Upper lobe of right lung (tissue), 1 donor: ENCODE measurements around the gene AK5. TPM values are rescaled to one million over a fixed set of nuclear protein-coding genes. Genes with fewer than 3 reads are reported as not detected.
A peak's percentile ranks its signal among the peaks of the same experiment; 100 is the strongest.

Experiments
- ATAC-seq: fragments of 200-7000 bp; cut with Tn5 transposase; one replicate; pipeline ENCODE4 v1.9.1; 2020; ENCODE audit warnings: mild to moderate bottlenecking, moderate library complexity
- DNase-seq: peaks from one replicate; pipeline ENCODE4 v3.0.0-alpha.2; 2020
- H3K27ac ChIP-seq: fragments of 200-600 bp; one replicate; pipeline ENCODE4 v1.8.0; 2022
- H3K27me3 ChIP-seq: fragments of 200-600 bp; one replicate; pipeline ENCODE4 v1.8.0; 2022; ENCODE audit warnings: mild to moderate bottlenecking
- H3K36me3 ChIP-seq: fragments of 200-600 bp; one replicate; pipeline ENCODE4 v1.8.0; 2022
- H3K4me1 ChIP-seq: fragments of 200-600 bp; one replicate; pipeline ENCODE4 v1.8.0; 2022
- H3K4me3 ChIP-seq: fragments of 200-600 bp; one replicate; pipeline ENCODE4 v1.8.0; 2022; ENCODE audit warnings: mild to moderate bottlenecking
- H3K9me3 ChIP-seq: fragments of 200-600 bp; one replicate; pipeline ENCODE4 v1.8.0; 2022
- intact Hi-C: fragments of 100-400 bp; cut with DNase I; formaldehyde crosslinking; loops from one replicate; pipeline ENCODE4 v1.11.0; 2022
- total RNA-seq: library from RNA; stranded (reverse); fragmentation: NEBNext Ultra II Directional; extraction: Animal tissue kit (Norgen Biotek cat#: 25700); gene quantifications from one replicate; pipeline ENCODE4 v1.2.1, GENCODE V29; 2021
- TF ChIP-seq, protein P1 (sequence below): fragments of 200-600 bp; IDR thresholded peaks from one replicate; pipeline ENCODE4 v1.8.0; 2022; ENCODE audit warnings: antibody characterized with exemption
- donor health status: DM: no; HTN: yes; CAD: no; lungs with severe emphysema.

The AK5 gene
- total RNA-seq, 1 donor from 2014 or later: not detected

DNA sequence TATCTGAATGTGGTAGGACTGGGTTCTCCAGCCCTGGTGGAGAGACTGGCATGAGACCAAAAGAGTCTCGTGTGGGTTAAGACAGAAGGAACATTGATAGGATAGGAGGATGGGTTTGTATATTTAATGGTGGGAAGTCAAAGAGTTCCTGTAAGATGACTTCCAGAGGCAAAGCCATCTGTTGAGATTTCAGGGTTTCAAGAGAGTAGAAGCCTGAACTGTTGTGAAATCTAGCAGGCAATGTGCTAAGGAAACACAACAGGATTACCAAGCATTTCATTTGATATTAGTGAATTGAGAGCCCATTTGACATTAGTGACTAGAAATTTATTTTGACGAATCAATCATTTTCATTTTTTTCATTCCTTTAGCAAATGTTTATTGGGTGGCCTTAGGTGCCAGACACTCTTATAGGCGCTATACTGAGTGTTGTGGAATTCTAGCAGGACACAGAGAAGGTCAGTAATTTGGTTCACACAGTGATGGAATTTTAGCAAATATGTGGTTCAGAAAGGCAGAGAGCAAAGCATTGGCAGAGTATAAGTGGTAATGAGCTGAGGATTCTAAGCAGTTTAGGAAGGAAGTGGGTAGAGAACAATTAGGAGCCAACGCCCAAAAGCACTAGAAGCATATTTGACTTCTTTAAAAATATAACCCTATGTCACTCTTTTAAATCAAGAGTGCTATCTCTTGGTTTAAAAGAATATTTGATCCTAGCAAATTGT, 149.3 kb downstream of the AK5 start:
- no peak for DNase-seq
- H3K27me3 ChIP-seq: no peaks in the 10 kb centered on the region
- H3K9me3 ChIP-seq: no peaks in the 10 kb centered on the region
- H3K4me1 ChIP-seq: no peaks in the 10 kb centered on the region
- intact Hi-C loops: no loop called here
- no peak overlapping the region for H3K27ac ChIP-seq
- H3K4me3 ChIP-seq: no peak overlapping the region
- TF ChIP-seq, protein P1, sequence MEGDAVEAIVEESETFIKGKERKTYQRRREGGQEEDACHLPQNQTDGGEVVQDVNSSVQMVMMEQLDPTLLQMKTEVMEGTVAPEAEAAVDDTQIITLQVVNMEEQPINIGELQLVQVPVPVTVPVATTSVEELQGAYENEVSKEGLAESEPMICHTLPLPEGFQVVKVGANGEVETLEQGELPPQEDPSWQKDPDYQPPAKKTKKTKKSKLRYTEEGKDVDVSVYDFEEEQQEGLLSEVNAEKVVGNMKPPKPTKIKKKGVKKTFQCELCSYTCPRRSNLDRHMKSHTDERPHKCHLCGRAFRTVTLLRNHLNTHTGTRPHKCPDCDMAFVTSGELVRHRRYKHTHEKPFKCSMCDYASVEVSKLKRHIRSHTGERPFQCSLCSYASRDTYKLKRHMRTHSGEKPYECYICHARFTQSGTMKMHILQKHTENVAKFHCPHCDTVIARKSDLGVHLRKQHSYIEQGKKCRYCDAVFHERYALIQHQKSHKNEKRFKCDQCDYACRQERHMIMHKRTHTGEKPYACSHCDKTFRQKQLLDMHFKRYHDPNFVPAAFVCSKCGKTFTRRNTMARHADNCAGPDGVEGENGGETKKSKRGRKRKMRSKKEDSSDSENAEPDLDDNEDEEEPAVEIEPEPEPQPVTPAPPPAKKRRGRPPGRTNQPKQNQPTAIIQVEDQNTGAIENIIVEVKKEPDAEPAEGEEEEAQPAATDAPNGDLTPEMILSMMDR: no peak
- peak; percentile 23 for ATAC-seq
- no peaks in the 10 kb centered on the region for H3K36me3 ChIP-seq

DNA sequence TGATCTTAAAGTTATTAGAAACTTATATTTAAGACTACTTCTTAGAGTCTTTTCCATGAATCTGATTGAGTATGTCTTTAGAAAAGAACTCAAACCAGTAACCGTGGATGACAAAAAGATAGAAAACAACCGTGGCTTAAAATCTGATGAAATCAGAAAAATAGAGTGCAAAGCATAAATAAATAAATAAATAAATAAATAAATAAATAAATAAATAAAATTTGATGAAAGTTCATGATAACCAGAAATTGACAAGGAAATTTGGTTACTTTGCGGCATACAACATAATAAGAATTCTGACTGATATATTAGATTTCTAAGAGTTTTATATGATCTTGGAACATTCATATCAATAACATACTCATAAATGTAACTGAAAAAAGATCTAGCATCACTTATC, 152.1 kb downstream of the AK5 start:
- Histone ChIP-seq H3K27me3 (no peaks in the 10 kb centered on the region), H3K9me3 (no peaks in the 10 kb centered on the region), H3K36me3 (no peaks in the 10 kb centered on the region), H3K27ac (no peak overlapping the region), H3K4me1 (no peaks in the 10 kb centered on the region), H3K4me3 (no peak overlapping the region)
- TF ChIP-seq, protein P1: no peak
- ATAC-seq (no peak), DNase-seq (no peak)
- intact Hi-C loops: no loop called here

DNA sequence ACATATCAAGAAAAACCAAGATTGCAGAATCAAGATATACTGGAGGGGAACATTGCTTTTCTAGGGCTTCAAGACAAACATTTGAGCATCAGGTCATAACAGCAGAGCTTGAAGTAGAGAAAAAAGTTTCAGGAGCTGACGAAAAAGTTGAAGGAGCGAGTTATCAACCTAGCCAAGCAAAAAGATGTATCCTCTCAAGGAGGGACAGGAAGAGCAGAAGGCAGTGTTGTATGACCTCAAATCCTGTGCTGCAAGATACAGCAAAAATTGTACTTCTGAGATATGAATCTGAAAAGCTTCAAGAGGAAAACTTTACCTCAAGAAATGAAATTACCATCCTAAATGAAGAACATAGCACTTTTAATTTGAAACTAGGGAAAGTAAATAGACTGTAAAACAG, 153.1 kb downstream of the AK5 start:
- TF ChIP-seq, protein P1: no peak
- DNase-seq (no peak), ATAC-seq (no peak)
- Histone ChIP-seq H3K4me1 (no peaks in the 10 kb centered on the region), H3K27ac (no peak overlapping the region), H3K27me3 (no peaks in the 10 kb centered on the region), H3K36me3 (no peaks in the 10 kb centered on the region), H3K4me3 (no peak overlapping the region), H3K9me3 (no peaks in the 10 kb centered on the region)
- intact Hi-C loops: no loop called here

DNA sequence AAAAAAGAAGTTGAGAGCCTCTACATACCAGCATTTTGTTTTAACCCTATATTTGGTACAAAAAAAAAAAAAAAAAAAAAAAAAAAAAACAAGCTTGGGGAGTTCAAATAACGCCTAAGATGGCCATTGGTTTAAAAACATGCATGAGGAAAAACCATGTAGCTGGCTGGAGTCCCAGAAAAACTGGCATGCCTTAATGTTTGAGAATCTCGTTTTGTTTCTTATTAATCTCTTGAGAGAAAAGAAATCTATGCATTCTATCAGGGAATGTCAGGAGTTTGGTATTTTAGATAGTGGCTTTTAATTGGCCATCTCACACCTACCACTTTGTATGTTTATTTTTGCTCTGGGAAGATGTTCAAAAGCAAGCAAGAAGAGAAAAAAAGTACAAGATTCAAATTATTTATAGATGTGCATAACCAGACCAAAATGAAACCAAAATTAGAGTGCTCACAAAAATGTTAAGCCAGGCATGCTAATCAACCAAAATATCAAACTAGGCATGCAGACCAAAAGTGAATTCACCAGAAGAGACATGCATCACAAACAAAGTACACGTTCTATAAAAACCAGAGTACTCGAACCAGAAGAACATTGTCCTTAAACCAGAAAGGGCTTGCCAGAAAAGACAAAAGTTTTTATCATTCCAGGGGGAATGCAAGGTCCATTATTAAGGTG, 156.6 kb downstream of the AK5 start:
- Histone ChIP-seq H3K27me3 (no peaks in the 10 kb centered on the region), H3K9me3 (no peaks in the 10 kb centered on the region), H3K4me1 (no peaks in the 10 kb centered on the region), H3K36me3 (no peaks in the 10 kb centered on the region), H3K27ac (no peak overlapping the region), H3K4me3 (peak overlapping the region; percentile 2)
- TF ChIP-seq, protein P1: no peak
- intact Hi-C loops: no loop called here
- DNase-seq (no peak), ATAC-seq (no peak)

DNA sequence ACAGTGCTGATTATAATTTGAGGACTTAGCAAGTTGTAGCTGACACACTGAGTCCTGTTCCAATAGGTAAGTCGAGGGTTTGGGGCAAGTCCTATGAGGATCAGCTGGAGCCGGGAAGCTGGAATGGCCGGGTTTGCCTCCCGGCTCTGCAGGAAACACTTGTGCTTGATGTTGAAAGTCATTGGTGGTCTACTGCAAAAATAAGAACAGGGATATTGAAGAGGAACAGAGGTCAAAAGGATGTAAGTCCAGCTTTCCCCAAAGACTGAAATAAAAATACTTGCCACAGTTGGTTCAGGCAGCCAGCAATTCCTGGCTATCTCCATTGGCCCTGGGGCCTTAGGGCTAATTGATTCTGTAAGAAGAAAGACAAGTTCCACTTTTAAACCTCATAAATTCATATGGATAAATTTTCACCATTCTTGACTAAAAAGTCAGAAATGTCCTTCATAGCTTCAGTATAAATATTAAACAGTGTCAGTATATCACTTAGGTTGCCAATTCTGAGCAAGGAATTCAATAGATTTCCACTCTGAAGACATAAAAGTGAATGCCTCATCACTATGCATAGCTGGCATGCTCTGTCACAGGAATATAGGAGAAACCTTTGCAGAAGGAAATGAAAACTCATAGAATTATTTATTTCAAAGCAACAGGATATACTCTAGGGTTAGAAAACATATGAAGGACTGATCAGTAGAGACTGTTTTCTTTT, 165.2 kb downstream of the AK5 start:
- no peaks in the 10 kb centered on the region for H3K36me3 ChIP-seq
- H3K9me3 ChIP-seq: no peaks in the 10 kb centered on the region
- no peak overlapping the region for H3K27ac ChIP-seq
- H3K4me3 ChIP-seq: no peak overlapping the region
- TF ChIP-seq, protein P1: no peak
- DNase-seq (no peak), ATAC-seq (no peak)
- H3K4me1 ChIP-seq: no peaks in the 10 kb centered on the region
- intact Hi-C loops: no loop called here
- no peaks in the 10 kb centered on the region for H3K27me3 ChIP-seq
